Smooth muscle cell (in vitro differentiated cells): Measurements from ENCODE around the gene CCDC148. TPM values are rescaled to one million over a fixed set of nuclear protein-coding genes. Genes with fewer than 3 reads are reported as not detected.

Experiments
- DNase-seq: peaks from one replicate; lab custom pipeline; 2025; ENCODE audit not compliant: unreplicated experiment; lab: John Stamatoyannopoulos, UW
- H2AFZ ChIP-seq: fragments of 200-600 bp; sonication (generic); 2 replicates; pipeline ENCODE4 v1.6.0; 2016; ENCODE audit warnings: antibody characterized with exemption, low read depth, mild to moderate bottlenecking
- H3F3A ChIP-seq: fragments of 200-600 bp; sonication (generic); 2 replicates; pipeline ENCODE4 v1.6.0; 2017; ENCODE audit warnings: antibody characterized with exemption, low read depth
- H3K27ac ChIP-seq: fragments of 200-600 bp; sonication (generic); 2 replicates; pipeline ENCODE4 v1.5.1; 2016; ENCODE audit warnings: low read depth, mild to moderate bottlenecking
- H3K27me3 ChIP-seq: fragments of 200-600 bp; sonication (generic); 2 replicates; pipeline ENCODE4 v1.6.1; 2016; ENCODE audit warnings: low read depth, mild to moderate bottlenecking
- H3K36me3 ChIP-seq: fragments of 200-600 bp; sonication (generic); 2 replicates; pipeline ENCODE4 v1.5.1; 2016; ENCODE audit warnings: low read depth
- H3K4me1 ChIP-seq: fragments of 200-600 bp; sonication (generic); 2 replicates; pipeline ENCODE4 v1.5.1; 2016; ENCODE audit warnings: low read depth
- H3K4me2 ChIP-seq: fragments of 200-600 bp; sonication (generic); 2 replicates; pipeline ENCODE4 v1.6.0; 2016; ENCODE audit warnings: mild to moderate bottlenecking
- H3K4me3 ChIP-seq: fragments of 200-600 bp; sonication (generic); 2 replicates; pipeline ENCODE4 v1.5.1; 2016; ENCODE audit warnings: mild to moderate bottlenecking
- H3K79me2 ChIP-seq: fragments of 200-600 bp; sonication (generic); 2 replicates; pipeline ENCODE4 v1.6.0; 2016; ENCODE audit warnings: low read depth, mild to moderate bottlenecking
- H3K9ac ChIP-seq: fragments of 200-600 bp; sonication (generic); 2 replicates; pipeline ENCODE4 v1.6.0; 2016; ENCODE audit warnings: low read depth
- H3K9me3 ChIP-seq: fragments of 200-600 bp; sonication (generic); replicated peaks from 2 replicates; pipeline ENCODE4 v1.5.1; 2016; ENCODE audit warnings: low read depth
- H4K20me1 ChIP-seq: fragments of 200-600 bp; sonication (generic); 2 replicates; pipeline ENCODE4 v1.6.0; 2016; ENCODE audit warnings: low read depth
- WGBS: methylation state at CpG from one replicate; pipeline ENCODE4 v1.1.7; 2016; ENCODE audit warnings: low lambda C conversion rate; 5-methylcytosine and 5-hydroxymethylcytosine counted together
- polyA plus RNA-seq: library from polyadenylated mRNA; unstranded; fragments of >200 nt; fragmentation: Nextera tagmentation; extraction: Ambion mirVana; gene quantifications from 2 replicates; pipeline ENCODE4 v1.2.1, GENCODE V29; 2016
- total RNA-seq: library from RNA; depleted of rRNA; stranded (reverse); fragments of >200 nt; gene quantifications from 2 replicates; pipeline ENCODE4 v1.2.3, GENCODE V29; 2014
- TF ChIP-seq, protein P1 (sequence below): fragments of 200-600 bp; sonication (generic); IDR thresholded peaks from 2 replicates; pipeline ENCODE4 v1.5.1; 2017; ENCODE audit warnings: borderline replicate concordance, mild to moderate bottlenecking, antibody characterized with exemption; ENCODE audit not compliant: insufficient read depth, poor library complexity, severe bottlenecking

CCDC148 gene
- total and polyA plus RNA-seq, 2 experiments from 2014 or later = 0.09 TPM; not detected in 1

DNA sequence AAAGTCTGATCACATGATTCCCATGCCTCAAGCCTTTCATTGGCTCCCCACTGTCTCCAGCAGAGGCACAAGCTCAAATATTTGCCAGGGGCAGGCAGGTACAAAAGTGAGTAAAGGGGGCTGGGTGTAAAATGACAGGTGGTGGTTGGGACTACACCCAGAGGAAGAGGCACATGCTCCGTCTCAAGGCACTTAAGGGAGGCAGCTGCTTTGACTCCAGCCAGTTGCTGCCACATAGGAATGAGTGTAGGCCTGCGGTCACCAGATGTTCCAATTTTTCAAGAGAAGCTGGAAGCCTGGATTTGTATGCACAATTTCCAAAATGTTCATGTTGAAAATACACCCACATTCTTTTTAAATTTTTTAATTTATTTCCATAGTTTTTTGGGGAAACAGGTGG is 190.4 kb downstream of the CCDC148 start:
- Histone ChIP-seq H3K36me3 (no peaks in the 10 kb centered on the region), H3F3A (no peaks in the 10 kb centered on the region), H3K27ac (no peak overlapping the region), H3K27me3 (peaks cover 3% of the 10 kb centered on the region), H3K4me3 (no peak overlapping the region), H3K9ac (no peak overlapping the region), H3K4me2 (no peak overlapping the region), H3K9me3 (no peaks in the 10 kb centered on the region), H3K79me2 (no peaks in the 10 kb centered on the region), H2AFZ (no peak overlapping the region), H4K20me1 (no peaks in the 10 kb centered on the region), H3K4me1 (no peaks in the 10 kb centered on the region)
- WGBS = 88% methylated on average over 2 of the region's 2 CpGs
- DNase-seq = no peak
- TF ChIP-seq, protein P1, sequence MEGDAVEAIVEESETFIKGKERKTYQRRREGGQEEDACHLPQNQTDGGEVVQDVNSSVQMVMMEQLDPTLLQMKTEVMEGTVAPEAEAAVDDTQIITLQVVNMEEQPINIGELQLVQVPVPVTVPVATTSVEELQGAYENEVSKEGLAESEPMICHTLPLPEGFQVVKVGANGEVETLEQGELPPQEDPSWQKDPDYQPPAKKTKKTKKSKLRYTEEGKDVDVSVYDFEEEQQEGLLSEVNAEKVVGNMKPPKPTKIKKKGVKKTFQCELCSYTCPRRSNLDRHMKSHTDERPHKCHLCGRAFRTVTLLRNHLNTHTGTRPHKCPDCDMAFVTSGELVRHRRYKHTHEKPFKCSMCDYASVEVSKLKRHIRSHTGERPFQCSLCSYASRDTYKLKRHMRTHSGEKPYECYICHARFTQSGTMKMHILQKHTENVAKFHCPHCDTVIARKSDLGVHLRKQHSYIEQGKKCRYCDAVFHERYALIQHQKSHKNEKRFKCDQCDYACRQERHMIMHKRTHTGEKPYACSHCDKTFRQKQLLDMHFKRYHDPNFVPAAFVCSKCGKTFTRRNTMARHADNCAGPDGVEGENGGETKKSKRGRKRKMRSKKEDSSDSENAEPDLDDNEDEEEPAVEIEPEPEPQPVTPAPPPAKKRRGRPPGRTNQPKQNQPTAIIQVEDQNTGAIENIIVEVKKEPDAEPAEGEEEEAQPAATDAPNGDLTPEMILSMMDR = no peak

DNA sequence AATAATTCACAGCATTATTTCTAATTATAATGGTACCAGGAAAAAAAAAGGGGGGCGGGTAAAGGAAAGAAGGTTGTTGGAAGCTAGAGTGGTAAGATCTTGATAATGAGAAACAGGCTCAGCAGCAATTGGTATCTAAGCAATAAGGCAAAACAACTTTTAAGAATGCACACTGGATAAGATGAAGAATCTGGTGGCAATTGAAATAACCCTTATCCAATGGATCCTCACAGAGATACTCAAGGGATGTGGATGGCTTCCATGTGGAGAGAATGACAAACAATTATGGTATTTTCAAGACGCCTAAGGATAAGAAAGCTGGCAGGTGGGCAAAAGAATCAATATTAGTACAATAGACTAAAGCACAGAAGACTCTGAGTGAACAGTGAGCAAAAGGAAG is 201.3 kb downstream of the CCDC148 start:
- Histone ChIP-seq H3K4me2 (no peak overlapping the region), H3K4me1 (no peaks in the 10 kb centered on the region), H3K27ac (no peak overlapping the region), H3K9ac (no peak overlapping the region), H2AFZ (no peak overlapping the region), H3K4me3 (no peak overlapping the region), H3K79me2 (no peaks in the 10 kb centered on the region), H4K20me1 (no peaks in the 10 kb centered on the region), H3K36me3 (no peaks in the 10 kb centered on the region), H3K27me3 (no peaks in the 10 kb centered on the region), H3K9me3 (no peaks in the 10 kb centered on the region), H3F3A (no peaks in the 10 kb centered on the region)
- DNase-seq = no peak
- WGBS = 92% methylated on average over 2 of the region's 2 CpGs
- TF ChIP-seq, protein P1 = no peak

DNA sequence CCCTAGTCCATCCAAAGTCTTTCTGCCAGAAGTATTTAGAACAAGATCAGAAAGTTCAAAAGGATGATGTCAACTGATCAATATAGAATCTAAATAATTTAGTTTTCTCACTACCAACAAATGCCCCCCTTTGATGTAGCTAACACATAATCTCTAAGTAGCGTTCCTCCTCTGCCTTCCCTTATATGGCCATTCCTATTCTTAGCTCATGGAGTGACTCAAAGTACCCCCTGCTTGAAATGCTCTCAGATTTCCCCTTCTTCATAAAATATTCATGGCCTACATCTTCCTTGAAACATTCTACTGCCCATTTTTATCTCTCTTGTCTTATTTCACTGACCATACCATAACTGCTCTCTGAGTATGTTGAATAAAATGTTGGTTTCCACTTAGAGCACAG is 203.4 kb downstream of the CCDC148 start:
- no peak overlapping the region for H3K9ac ChIP-seq
- no peaks in the 10 kb centered on the region for H3K36me3 ChIP-seq
- DNase-seq = no peak
- no peak overlapping the region for H3K27ac ChIP-seq
- 55% methylated on average over 1 of the region's 1 CpG for WGBS
- no peaks in the 10 kb centered on the region for H3K4me1 ChIP-seq
- no peaks in the 10 kb centered on the region for H3K9me3 ChIP-seq
- no peak overlapping the region for H3K4me2 ChIP-seq
- no peaks in the 10 kb centered on the region for H3K79me2 ChIP-seq
- H4K20me1 ChIP-seq = no peaks in the 10 kb centered on the region
- no peaks in the 10 kb centered on the region for H3F3A ChIP-seq
- H3K4me3 ChIP-seq = no peak overlapping the region
- TF ChIP-seq, protein P1 = no peak
- H3K27me3 ChIP-seq = no peaks in the 10 kb centered on the region
- no peak overlapping the region for H2AFZ ChIP-seq

DNA sequence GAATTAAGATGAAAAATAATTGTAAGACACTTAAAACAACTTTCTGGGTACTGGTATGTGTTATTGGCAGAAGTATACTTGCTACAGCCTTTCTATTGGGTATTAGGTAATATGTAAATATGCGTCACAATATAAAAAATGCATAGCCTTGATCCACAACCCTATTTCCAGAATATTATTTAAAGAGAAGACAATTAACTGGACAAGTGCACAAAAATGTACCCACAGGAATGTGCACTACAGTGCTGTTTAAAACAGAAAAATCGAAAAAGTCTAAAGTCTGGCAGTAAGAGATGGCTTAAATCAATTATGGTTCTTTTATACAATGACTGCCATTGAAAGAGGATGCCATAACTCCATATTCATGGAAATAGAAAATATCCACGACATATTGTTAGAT is 205.2 kb downstream of the CCDC148 start:
- TF ChIP-seq, protein P1 = no peak
- H3K79me2 ChIP-seq = no peaks in the 10 kb centered on the region
- no peaks in the 10 kb centered on the region for H3F3A ChIP-seq
- H3K4me1 ChIP-seq = no peaks in the 10 kb centered on the region
- H3K9ac ChIP-seq = no peak overlapping the region
- no peak overlapping the region for H3K27ac ChIP-seq
- no peaks in the 10 kb centered on the region for H4K20me1 ChIP-seq
- no peak overlapping the region for H3K4me3 ChIP-seq
- no peak overlapping the region for H3K4me2 ChIP-seq
- no peaks in the 10 kb centered on the region for H3K27me3 ChIP-seq
- no peak for DNase-seq
- H2AFZ ChIP-seq = no peak overlapping the region
- WGBS = 80% methylated on average over 3 of the region's 3 CpGs
- no peaks in the 10 kb centered on the region for H3K9me3 ChIP-seq
- H3K36me3 ChIP-seq = no peaks in the 10 kb centered on the region
